ACC112 (cell line): ENCODE measurements around the gene S100A16.

ENCODE experiments used
- H2AFZ ChIP-seq: fragments of 200-600 bp; sonication (generic); one replicate; pipeline ENCODE4 v1.6.0; 2017; ENCODE audit warnings: antibody characterized with exemption, low read length; ENCODE audit not compliant: unreplicated experiment
- H3K27ac ChIP-seq: fragments of 200-600 bp; sonication (generic); 2 replicates; pipeline ENCODE4 v1.5.1; 2014; ENCODE audit warnings: low read depth, mild to moderate bottlenecking, antibody characterized with exemption, low read length, moderate library complexity
- H3K27me3 ChIP-seq: fragments of 200-600 bp; sonication (generic); 2 replicates; pipeline ENCODE4 v1.6.1; 2014; ENCODE audit warnings: mild to moderate bottlenecking, antibody characterized with exemption, low read length, moderate library complexity, mixed read lengths; ENCODE audit not compliant: insufficient read depth
- H3K36me3 ChIP-seq: fragments of 200-600 bp; sonication (generic); 2 replicates; pipeline ENCODE4 v1.6.1; 2016; ENCODE audit warnings: mild to moderate bottlenecking, antibody characterized with exemption, low read length, moderate library complexity, mixed read lengths; ENCODE audit not compliant: insufficient read depth
- H3K4me1 ChIP-seq: fragments of 200-600 bp; sonication (generic); one replicate; pipeline ENCODE4 v1.6.1; 2016; ENCODE audit warnings: low read length, mixed read lengths; ENCODE audit not compliant: insufficient read depth, unreplicated experiment, control insufficient read depth
- H3K4me3 ChIP-seq: fragments of 200-600 bp; sonication (generic); 2 replicates; pipeline ENCODE4 v1.5.1; 2014; ENCODE audit warnings: mild to moderate bottlenecking, low read depth, low read length
- H3K79me2 ChIP-seq: fragments of 200-600 bp; sonication (generic); one replicate; pipeline ENCODE4 v1.6.0; 2016; ENCODE audit warnings: low read length; ENCODE audit not compliant: control insufficient read depth, unreplicated experiment, insufficient read depth

S100A16 gene, protein sequence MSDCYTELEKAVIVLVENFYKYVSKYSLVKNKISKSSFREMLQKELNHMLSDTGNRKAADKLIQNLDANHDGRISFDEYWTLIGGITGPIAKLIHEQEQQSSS

DNA sequence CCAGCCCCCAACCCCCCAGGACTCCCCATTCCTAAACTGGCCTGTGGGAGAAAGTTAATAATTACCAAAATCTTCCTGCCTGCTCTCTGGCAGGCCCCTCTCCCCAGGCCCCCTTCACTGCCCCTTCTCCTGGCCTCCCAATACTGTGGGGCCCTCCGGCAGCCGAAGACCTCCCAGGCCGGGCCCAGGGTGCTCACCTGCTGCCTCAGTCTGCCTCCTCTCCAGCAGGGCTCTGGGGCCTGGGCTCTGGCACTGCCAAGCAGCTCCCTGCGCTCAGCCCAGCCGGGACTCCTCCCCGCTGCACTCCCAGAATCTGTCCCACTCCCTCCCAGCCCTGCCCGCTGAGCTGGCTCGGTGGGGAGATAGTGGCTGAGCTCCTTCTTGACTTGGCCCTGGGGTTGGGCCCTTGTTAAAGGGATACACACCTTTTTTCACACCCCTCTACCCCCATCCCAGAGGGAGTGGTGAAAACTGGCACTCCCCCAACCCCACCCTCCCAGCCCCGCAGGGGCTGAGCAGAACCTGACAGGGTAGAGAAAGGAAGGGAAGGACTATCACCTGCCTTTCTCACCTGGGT is at the start of gene S100A16:
TSS of gene S100A16 (minus strand) at position 383 of the 577 bp plus-strand sequence. CDS start 4,986 bp downstream, outside the sequence.
- H3K36me3 ChIP-seq, result 0 out of 2 replicates have a peak, but pooled peaks cover 3% of the 10 kb centered on the region
- H3K4me3 ChIP-seq, result peak within 1 kb of the TSS; percentile 93
- H3K79me2 ChIP-seq, result peaks cover 55% of the 10 kb centered on the region
- no peaks in the 10 kb centered on the region for H3K27me3 ChIP-seq
- peaks cover 59% of the 10 kb centered on the region for H3K4me1 ChIP-seq
- peak within 1 kb of the TSS; percentile 67 for H2AFZ ChIP-seq
- H3K27ac ChIP-seq, result peak within 1 kb of the TSS; percentile 74

DNA sequence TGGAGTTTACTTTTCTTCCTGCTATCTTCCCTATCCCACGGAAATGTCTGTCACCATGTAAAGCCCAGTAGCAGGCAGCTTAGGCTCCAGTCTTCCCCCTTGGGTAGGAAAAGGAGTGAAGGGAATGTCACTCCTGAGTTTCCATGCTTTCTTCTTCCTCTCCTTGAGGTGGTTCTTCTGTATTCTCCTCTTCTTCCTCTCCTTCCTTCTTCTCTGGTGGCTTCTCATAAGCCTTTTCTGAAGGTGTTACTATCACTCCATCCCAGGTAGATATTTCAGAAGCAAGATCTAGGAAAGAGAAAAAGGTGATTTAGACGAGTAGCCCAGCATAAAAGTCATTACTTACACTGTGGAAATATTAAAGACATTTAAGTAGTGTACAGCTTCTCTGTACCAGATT is 49.3 kb upstream of the S100A16 start:
- H3K27me3 ChIP-seq, result no peaks in the 10 kb centered on the region
- H3K4me1 ChIP-seq, result peaks cover 22% of the 10 kb centered on the region
- peaks cover 28% of the 10 kb centered on the region for H3K36me3 ChIP-seq
- H2AFZ ChIP-seq, result no peak overlapping the region
- H3K79me2 ChIP-seq, result peaks cover 14% of the 10 kb centered on the region
- H3K4me3 ChIP-seq, result no peak overlapping the region
- H3K27ac ChIP-seq, result peak overlapping the region; percentile 14; the same call in 1 of the 2 replicates

DNA sequence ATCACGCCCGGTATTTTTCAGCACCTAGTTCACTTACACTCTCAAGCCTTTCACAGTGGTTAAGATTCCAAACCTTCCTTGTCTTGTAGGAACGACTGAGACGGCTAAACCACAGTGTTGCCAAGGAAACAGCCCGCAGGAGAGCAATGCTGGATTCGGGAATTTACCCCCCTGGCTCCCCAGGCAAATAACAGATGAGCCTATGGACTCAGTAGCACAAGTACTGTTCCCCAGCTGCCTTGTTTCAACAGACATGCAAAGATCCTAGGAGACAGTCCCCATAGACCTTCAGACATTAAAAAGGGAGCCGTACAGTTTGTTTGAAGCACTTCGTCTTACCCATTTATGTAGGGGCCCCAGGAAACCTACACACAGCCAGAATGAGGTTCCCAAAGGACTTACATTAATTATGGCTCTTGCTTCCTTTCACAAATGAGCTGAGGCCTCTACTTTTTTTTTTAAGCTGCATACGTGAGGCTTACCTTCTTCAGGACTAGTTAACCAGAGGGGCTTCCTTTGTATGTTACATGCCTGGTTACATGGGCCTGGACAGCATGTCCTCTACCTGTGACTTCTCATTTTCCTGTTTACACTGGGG is 48.3 kb upstream of the S100A16 start:
- Histone ChIP-seq H2AFZ (no peak overlapping the region), H3K4me3 (no peak overlapping the region), H3K27ac (no peak overlapping the region), H3K36me3 (peaks cover 28% of the 10 kb centered on the region), H3K4me1 (peaks cover 22% of the 10 kb centered on the region), H3K27me3 (no peaks in the 10 kb centered on the region), H3K79me2 (peaks cover 14% of the 10 kb centered on the region)

DNA sequence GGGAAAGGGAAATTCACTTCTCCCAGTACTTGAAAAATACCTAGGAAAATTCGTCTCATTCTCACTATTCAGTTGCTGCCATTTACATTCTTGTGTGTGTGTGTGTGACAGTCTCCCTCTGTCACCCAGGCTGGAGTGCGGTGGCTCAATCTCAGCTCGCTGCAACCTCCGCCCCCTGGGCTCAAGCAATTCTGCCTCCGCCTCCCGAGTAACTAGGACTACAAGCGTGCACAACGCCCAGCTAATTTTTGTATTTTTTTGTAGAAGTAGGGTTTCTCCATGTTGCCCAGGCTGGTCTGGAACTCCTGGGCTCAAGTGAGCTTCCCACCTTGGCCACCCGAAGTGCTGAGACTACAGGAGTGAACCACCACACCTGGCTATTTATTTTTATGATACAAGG is 46.7 kb upstream of the S100A16 start:
- no peaks in the 10 kb centered on the region for H3K27me3 ChIP-seq
- H2AFZ ChIP-seq, result no peak overlapping the region
- peaks cover 22% of the 10 kb centered on the region for H3K4me1 ChIP-seq
- H3K4me3 ChIP-seq, result peak overlapping the region; percentile 85
- peaks cover 17% of the 10 kb centered on the region; the same call in 1 of the 2 replicates for H3K36me3 ChIP-seq
- no peak overlapping the region for H3K27ac ChIP-seq
- H3K79me2 ChIP-seq, result peaks cover 14% of the 10 kb centered on the region

DNA sequence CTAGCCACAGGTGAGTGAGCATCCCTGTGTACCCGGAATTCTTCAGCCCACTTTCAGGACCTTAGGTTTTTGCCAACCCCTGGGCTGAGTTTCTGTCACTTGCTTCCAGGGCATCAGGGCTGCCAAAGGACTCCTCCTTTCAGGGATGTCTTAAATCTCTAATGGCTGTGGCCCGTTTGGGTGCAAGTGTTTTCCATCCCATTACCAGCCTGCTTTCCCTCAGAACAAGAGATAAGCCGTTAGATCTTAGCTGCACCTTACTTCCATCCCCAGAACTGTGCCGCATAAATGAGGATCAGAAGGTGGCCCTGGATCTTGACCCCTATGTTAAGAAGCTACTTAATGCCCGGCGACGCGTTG is 46.2 kb upstream of the S100A16 start:
- Histone ChIP-seq H2AFZ (peak overlapping the region; percentile 61), H3K4me1 (peaks cover 21% of the 10 kb centered on the region), H3K27me3 (no peaks in the 10 kb centered on the region), H3K36me3 (peaks cover 16% of the 10 kb centered on the region; the same call in 1 of the 2 replicates), H3K79me2 (peaks cover 14% of the 10 kb centered on the region), H3K4me3 (peak overlapping the region; percentile 85), H3K27ac (no peak overlapping the region)

DNA sequence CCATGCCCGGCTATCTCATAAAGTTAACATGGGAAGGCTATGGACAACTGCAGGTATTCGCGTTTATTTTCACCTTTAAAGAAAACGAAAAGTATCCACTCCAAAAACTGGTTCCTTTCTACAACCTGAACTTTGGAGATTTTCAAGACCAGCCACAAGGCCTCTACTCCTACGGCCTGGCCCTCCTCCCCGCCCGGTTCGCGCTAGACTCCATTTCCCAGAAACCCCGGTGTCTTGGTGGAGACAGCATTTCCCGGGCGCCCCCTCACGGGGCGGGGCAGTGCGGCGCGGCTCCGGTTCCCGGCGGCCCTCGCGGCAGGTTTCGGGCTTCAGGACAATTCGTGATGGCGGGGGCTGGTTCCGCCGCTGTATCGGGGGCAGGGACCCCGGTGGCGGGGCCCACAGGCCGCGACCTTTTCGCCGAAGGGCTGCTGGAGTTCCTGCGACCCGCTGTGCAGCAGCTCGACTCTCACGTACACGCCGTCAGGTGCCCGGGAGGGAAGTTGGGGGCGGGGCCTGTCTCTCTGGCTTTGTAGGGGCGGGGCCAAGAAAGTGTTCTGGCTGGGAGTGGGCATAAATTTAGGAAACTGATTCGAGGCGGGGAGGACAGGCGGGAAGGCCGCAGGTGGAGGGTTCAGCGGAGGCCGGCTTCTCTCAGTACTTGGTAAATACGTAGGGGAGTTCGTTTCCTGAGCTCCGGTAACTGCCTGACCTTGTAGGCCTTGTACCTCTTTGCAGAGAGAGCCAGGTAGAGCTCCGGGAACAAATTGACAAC is 45.6 kb upstream of the S100A16 start, which contains the start of gene SNAPIN:
TSS of gene SNAPIN (plus strand) at position 304 of the 775 bp plus-strand sequence. CDS start at position 345, 41 bp downstream.
- peak within 1 kb of the TSS; percentile 72 for H2AFZ ChIP-seq
- H3K27ac ChIP-seq, result peak within 1 kb of the TSS; percentile 50
- no peaks in the 10 kb centered on the region for H3K27me3 ChIP-seq
- peaks cover 14% of the 10 kb centered on the region for H3K79me2 ChIP-seq
- H3K4me3 ChIP-seq, result peak within 1 kb of the TSS; percentile 85
- H3K36me3 ChIP-seq, result peaks cover 11% of the 10 kb centered on the region; the same call in 1 of the 2 replicates
- peaks cover 16% of the 10 kb centered on the region for H3K4me1 ChIP-seq

DNA sequence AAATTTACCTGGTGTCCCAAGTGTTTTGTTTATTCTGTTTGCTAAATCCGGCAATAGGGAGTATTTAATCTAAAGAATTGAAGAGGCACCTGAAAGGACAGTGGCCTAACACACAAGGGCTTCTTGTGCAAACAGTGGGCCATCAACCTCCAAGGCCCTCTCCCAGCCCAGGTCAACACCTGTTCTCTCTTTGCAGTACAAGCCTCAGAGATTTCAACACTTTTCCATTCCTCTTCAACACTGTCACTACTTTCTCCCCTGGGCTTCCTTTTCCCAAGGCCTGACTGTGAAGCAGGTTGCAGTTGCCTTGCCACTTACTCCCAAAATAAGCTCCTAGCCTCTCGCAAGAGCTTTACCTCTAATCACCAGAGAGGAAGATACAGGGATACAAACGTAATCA is 42.4 kb upstream of the S100A16 start:
- Histone ChIP-seq H3K27me3 (no peaks in the 10 kb centered on the region), H3K4me3 (no peak overlapping the region), H3K79me2 (peaks cover 14% of the 10 kb centered on the region), H3K4me1 (peaks cover 14% of the 10 kb centered on the region), H3K27ac (no peak overlapping the region), H2AFZ (no peak overlapping the region), H3K36me3 (no peaks in the 10 kb centered on the region)

DNA sequence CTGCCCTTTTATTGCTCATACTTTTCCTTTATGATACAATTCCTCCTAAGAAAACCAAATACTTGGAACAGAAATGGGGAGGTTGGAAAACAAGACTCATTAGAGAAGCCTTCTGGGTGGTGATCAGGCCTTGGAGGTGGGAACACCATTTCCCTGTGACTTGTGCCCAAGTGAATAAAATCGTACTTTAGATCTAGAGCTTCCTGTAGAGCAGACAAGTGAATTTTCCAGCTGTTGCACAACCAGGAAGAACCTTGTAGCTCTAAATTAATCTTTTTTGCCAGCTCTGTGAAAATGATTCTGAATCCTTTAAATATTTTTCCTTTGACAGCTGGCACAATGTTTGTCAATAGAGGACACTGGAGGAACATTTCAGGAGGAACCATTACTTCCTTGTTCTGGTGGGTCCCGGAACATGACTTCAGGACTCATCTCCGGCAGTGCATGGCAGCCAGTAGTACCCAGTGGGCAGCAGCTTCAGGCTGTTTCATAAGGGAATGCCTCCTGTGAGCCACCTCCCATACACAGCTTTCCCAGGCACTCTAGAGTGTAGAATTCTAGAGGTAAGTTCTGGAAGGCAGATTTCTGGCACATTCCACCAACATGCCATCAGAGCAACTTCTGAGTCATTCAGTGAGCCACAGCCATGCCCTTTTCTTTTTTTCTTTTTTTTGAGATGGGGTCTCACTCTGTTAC is 40.0 kb upstream of the S100A16 start:
- no peaks in the 10 kb centered on the region for H3K36me3 ChIP-seq
- H2AFZ ChIP-seq, result peak overlapping the region; percentile 86
- no peaks in the 10 kb centered on the region for H3K79me2 ChIP-seq
- H3K27me3 ChIP-seq, result no peaks in the 10 kb centered on the region
- peaks cover 7% of the 10 kb centered on the region for H3K4me1 ChIP-seq
- H3K27ac ChIP-seq, result 0 out of 2 replicates have a peak overlapping the region, but pooled peaks have one; percentile 4
- H3K4me3 ChIP-seq, result no peak overlapping the region

DNA sequence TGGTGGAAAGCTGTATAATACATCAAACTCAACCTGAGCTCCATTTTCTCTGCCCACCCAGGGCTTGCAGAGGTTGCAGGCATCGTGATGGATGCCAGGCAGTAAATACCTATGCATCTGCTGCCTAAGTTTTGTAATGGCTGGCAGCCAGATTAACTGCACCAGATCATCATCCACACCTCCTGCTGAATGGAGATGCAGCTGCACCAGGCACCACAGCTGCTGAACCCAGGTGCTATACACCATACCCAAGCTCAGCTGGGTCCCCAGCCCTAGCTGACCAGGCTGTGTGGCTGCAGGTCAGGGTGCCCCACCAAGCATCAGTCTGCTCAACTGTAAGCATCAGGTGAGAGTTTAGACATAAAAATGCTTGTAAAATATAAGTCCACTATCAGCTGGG is 38.8 kb upstream of the S100A16 start:
- Histone ChIP-seq H3K4me1 (peaks cover 7% of the 10 kb centered on the region), H2AFZ (no peak overlapping the region), H3K79me2 (no peaks in the 10 kb centered on the region), H3K27ac (no peak overlapping the region), H3K36me3 (no peaks in the 10 kb centered on the region), H3K4me3 (no peak overlapping the region), H3K27me3 (no peaks in the 10 kb centered on the region)

DNA sequence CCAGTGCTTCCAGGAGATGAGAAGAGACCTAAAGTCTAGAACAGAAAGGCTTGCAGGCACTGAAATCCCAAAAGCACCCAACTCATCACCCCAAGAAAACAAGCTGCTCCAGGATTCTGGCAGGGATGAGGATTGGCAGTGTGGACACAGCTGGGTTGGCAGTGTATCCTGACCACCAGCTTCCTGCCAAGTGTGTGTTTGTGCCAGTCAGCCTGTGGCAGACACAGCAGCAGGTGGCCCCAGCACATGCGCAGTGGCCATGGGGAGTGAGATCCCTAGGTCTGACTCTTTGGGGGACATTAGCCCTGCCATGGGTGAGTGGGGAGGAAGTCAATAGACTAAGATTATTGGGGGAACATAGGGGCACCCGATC is 36.9 kb upstream of the S100A16 start:
- peaks cover 12% of the 10 kb centered on the region for H3K36me3 ChIP-seq
- H3K27ac ChIP-seq, result no peak overlapping the region
- H3K4me3 ChIP-seq, result no peak overlapping the region
- H3K4me1 ChIP-seq, result peaks cover 7% of the 10 kb centered on the region
- no peaks in the 10 kb centered on the region for H3K79me2 ChIP-seq
- no peaks in the 10 kb centered on the region for H3K27me3 ChIP-seq
- H2AFZ ChIP-seq, result no peak overlapping the region
